ENCODE measurements around the gene THADA.

Gene THADA

DNA sequence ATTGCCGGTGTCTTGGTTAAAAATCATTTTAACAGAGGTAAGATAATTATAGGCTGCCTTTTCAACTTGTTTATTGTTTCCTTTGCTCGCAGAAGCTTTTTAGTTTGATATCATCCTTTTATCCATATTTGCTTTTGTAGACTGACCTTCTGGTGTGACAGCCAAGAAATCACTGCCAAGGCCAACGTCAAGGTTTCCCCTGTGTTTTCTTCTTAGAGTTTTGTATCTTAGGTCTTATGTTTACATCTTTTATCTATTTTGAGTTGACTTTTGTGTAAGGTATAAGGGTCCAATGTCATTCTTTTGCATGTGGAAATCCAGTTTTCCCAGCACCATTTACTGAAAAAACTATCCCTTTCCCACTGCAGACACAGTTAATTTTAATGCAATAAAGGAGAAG lies 240.4 kb downstream of the THADA start:
- DNase-seq (ENCODE audit: low read depth in 2 of 2): no peak

DNA sequence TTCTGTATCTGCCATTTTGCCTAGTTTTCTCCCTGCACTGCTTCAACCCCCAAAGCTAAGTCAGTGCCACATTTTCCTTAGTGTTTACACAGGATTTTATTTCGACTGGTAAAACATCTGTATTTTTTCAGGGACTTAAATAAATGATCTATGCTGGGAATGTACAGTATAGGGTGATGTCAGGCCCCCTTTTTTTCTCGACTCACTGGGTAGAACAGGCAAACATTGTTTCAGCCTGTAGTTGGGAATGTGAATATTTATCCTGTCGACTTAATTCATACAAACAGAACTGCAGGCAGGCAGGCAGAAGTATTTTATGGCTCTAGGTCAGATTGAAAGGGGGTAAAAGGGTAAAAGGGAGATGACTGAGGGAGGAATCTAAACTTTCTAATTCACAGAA lies 245.9 kb downstream of the THADA start:
- DNase-seq (ENCODE audit: low read depth in 2 of 2): no peak

DNA sequence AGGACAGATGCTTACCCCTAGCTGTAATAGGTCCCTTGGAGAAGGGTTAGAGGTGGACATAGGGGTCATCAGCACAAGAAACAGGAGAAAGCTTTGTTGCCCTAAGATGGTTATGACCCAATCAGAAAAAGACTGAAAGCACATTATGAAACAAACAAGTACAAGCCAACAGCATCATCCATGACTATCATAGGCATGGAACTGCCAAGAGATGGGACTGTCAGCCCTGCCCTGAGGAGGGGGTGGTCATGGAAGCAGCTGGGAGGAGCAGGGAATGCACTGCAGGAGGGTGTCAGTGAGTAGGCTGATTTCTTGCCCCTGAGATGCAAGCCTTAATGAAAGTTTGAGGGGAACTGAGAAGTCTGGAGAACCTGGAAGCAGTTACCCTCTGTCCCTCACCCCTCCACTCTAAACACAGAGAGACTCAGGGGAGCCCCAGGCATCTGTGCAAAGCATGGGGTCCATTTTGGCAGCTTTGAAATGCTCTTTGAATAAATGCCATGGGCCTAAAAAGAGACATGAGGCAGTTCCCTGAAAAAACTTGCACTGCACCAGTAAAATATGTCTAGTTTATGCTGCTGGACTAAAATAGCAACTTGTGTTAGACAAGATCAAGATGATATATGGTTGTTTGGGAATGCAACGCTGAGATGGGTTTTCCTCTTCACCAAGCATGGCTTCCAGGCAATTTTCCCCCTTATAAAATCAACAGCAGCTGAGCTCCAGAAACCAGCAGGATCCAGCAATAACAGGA lies 246.8 kb downstream of the THADA start:
- no peak for DNase-seq (ENCODE audit: low read depth in 2 of 2)

DNA sequence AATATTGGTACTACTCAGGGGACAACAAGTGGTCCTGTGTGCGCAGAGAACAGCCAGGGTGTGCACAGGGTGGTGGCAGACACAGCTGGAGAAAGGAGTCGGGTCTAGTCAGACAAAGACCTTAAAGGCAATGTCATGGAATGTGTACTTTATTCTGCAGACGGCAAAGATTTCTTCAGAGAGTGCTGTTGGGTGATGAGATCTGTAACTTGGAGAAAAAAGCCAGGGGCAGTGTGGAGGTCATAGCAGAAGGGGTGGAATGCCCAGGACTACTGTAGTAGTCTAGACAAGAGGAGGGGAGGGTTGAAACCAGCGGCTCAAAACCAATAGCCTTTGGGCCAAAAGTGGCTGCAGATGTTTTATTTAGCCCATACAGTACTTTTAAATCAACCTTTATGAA lies 248.1 kb downstream of the THADA start:
- no peak for DNase-seq (ENCODE audit: low read depth in 2 of 2)

DNA sequence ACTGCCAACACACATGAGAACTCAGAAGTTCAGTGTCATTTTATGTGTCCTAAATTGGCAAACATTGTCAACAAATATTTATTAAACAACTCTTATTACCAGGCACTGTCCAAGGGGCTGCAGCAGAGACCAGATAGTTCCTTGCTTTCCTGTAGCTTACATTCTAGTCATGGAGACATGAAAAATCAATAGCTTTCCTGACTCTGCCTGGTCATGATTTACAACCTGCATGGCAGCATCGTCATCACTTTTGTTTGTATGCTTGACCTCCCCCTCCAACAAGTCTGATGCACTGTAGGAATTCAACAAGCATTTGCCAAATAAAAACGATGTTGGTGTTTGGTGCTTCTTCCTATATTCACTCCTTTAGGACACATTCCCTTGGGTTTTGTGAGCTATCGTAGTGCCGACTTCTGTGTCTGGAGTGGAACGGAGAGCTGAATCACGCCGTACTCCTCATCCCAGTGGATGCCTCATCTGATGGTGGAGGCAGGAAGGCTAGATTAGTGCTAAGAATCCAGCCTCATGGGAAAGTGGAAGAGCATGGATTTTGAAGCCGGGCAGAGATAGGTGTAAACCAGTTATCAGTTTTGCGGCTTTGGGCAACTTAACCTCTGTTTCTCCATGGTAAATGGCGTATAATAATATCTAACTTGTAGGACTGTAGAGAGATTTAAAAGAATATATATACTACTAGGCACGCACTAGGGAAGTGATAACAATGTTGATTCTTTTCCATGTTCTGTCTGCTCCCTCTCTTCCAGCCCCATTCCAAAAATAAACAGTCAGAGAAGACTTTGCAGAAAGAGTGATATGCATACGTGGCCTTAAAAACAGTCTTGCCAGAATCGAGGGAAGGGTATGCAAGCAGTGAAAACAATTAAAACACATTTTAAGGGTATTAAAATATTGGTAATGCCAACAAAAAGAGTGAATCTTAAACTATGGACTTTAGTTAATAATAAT lies 249.0 kb downstream of the THADA start:
- DNase-seq (ENCODE audit: low read depth in 2 of 2): no peak

DNA sequence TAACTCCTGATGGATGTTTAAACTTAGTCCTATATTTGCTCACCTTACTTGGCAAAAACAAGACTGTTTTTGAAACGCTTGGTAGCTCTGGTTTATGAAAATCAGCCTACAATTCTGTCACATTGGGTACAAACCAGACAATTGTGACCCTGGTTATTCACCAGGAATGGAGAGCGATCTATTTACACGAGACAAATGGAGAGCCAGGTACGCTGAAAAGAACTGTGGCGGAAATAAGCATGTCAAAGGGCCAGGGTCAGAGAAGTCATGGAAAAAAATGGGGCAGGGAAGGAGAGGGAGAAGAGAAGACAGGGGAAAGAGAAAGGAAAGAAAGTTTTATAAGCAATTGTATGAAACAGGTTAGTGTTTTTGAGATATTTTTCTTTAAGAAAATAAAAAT lies 250.0 kb downstream of the THADA start:
- no peak for DNase-seq (ENCODE audit: low read depth in 2 of 2)

DNA sequence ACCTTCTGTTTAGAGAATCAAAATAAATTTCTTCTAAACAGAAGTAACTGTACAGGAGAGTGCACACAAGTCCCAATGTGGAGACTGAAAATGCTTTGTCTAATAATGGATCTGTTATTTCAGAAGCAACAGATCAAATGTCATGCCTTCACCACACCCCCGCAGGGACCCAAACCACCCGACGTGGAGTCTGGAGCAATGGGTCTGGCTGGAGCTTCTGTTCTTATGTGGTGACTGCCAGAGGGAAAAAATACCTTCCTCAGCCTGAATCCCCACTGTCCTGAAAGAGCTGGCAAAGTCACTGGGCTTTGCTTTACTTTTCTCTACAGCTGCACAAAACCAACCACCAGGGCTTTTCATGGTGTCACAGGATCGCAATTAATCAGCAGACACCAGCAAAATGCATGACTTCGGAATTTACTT lies 250.4 kb downstream of the THADA start:
- no peak for DNase-seq (ENCODE audit: low read depth in 2 of 2)

DNA sequence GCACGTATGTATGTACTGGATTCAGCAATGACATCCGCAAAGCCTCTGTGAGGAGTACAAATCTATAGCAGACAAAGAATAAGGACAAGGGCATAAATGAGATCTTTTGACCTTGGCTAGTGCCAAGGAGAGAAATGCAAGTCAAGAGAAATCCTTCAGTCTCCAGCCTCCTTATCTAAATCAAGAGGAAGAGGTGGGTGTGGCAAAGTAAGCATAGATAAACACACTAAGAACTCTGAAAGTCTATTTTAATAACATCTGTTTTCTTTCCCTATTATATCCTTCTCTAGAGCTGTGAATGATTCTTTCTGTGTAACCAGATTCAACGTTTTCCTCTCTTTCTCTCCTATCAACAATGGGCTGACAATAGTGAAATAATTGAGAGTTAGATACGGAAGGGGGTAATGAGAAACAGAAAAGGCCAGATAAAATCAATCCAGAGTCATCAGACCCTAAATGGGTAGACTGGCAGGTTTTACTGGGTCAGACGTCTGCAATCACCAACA lies 250.9 kb downstream of the THADA start:
- no peak for DNase-seq (ENCODE audit: low read depth in 2 of 2)

DNA sequence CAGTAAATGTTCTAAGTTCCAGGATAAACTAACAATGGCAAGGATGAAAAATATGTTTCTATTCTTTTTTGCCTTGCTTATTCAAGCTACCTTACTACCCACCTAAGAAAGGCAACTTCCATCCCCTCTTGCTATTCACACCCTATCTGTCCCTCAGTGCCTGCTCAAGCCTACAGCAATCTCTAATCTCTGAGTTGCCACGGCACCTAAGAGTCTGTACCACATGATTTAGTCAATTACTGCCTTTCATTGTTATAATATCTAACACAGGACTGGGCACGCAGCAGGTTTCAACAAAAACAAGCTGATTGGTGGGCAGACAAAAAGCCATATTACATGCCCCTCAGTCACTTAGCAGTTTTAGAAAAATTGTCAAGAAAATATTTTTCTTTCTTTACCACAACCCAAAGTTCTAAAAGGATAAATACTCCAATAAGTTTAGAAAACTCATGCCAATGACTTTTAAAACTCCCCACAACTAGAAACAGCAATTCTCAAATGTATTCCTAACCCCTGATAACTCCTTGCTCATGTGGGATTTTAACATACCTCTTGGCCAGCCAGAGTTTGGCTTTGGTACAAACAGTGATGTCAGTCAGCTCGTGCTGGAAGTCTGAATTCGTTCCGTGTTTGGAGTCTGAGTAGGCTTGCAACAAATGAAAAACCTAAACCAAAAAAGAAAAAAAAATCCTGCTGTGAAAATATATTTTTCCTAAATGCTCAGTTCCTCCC lies 252.1 kb downstream of the THADA start:
- no peak for DNase-seq (ENCODE audit: low read depth in 2 of 2)

DNA sequence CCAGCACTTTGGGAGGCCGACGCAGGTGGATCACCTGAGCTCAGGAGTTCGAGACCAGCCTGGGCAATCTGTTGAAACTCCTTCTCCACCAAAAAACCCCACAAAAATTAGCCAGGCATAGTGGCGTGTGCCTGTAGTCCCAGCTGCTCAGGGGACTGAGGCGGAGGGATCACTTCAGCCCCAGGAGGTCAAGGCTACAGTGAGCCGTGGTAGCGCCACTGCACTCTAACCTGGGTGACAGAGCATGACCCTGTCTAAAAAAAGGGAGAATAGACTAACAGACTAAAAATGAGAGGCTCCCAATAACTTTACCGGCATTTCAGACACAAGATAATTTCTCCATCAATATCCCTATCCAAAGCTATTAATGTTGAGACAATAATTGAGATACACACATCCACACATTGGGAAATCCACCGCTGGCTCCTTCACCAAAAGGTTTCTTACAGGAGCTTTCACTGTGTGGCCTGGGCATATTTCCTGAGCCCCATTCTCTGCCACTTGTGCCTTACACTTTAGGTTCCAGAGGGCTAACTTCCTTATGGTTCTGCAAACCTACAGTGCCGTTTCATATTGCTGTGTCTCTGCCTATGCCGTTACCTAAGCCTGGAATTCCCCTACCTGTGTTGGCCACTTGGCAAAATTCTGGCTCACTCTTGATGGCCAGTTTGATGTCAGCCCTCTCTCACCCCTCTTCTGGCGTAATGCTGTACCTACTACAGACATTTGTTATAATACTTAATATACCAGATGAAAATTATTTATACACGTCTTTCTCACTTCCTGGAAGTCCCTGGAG lies 253.7 kb downstream of the THADA start:
- DNase-seq (ENCODE audit: low read depth in 2 of 2): no peak

DNA sequence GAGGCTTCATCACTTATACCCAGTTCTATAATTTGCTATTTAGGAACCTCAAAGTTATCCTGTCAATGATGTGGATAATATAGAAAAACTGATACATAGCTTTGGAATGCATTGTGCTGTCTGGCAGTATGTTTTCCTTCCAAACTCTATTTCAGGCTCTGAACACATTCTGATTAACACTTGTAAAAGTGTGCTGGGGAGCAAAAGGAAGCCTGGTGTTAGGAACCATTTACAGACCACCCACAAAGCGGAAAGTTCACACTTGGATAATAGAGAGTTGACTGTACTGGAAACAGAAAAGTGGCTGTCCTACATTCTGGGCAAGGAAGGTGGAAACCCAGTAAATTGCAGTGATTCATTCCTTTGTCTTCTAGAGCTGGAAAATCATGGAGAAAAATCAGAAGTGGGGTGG lies 254.9 kb downstream of the THADA start:
- DNase-seq (ENCODE audit: low read depth in 2 of 2): no peak

DNA sequence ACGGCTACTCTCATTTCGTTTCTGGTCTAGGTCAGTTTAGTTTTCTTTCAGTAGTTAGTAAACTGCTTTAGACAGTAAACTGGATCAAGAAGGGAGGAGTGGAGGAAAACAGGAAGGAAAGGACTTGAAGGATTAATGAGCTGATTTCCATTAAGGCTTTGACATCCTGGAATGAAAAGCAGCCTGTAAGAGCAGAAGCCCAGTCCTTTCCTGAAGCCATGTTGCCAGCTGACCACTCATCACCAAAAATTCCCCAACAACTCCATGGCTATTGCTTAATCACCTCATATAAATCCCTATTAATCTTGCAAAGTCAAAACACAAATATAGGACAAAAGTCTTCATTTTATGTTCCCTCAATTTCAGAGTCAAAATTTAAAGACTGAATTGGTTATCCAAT lies 255.8 kb downstream of the THADA start:
- DNase-seq (ENCODE audit: low read depth in 2 of 2): no peak

DNA sequence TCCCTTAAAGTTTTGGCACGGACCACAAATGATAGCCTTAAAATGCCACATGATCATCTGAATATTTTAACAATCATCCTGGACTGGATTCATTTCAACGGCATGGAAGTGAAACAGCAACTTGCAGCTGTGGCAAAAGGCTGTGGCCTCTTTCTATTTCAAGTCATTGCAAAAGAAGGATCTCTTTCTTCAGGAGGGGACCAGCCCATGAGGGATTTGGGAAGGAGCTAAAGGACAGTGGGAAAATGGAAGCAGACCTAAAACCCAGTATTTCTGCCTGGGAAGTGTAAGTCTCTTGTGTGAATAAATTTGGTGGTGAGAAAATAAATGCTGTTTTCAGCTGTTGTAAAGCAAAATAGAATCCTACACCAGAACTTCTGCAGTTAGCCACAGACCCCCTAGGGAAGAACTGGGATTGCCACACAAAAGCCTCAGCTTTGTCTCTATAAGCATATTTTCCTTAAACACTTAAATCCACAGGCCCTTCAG lies 262.1 kb downstream of the THADA start:
- DNase-seq (ENCODE audit: low read depth in 2 of 2): no peak

DNA sequence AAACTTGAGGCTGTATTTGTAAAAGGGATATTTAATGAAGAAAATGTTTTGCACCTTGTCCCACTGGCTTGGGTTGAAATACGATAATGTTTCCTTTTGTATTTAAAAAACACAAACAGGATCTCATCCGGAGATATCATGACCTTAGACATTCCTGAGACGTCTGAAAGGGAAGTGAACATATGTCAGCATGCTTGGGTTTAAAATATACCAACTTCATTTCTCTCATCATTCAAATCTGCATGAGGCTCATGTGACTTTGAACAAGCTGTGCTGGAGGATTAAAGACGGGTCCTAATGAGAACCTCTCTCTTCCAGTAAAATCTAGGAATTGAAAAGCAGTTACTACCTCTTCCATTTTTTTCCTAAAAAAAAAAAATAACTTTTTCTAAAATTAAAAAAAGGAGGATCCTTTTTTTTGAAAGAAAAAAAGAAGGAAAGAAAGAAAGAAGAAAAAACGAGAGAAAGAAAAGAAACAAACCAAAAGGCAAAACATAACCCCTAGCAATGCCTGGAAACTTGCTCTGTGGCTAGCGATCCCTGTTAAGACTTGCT lies 262.7 kb downstream of the THADA start:
- DNase-seq (ENCODE audit: low read depth in 2 of 2): no peak

DNA sequence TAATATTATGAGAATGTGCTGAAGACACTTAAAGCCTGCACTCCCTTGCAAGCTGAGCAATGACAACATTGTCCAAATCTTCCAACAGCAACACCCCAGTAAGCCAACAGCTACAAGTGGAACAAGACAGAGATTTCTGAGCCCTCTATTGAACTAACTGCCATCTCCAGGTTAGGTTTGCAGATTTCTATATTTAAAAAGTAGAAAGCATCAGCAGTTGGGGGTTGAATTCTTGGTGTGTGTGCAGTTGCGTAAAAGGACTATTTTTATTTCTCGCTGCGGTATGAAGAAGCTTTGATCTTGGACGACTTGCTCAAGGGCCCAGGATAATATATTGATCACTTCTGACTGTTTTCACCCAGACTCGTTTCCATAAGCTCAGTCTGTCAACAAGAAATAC lies 263.2 kb downstream of the THADA start:
- no peak for DNase-seq (ENCODE audit: low read depth in 2 of 2)

DNA sequence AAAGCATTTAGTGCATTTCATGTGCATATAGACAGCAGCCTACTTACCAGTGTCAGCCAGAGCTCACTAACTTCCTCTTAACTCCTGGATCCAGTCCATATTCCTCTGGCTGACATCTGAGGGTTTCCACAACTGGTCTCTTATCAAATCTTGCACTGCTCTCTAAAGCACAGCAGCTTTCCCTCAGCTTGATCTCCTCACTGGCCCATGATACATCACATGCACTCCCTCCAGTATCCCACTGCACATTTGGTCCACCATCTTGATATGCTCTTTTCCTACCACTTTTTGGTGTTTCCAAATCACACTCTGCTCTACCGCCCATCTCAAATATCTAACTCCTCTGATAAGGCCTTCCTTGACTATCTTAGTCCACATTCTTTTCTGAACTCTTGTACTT lies 264.4 kb downstream of the THADA start:
- no peak for DNase-seq (ENCODE audit: low read depth in 2 of 2)

DNA sequence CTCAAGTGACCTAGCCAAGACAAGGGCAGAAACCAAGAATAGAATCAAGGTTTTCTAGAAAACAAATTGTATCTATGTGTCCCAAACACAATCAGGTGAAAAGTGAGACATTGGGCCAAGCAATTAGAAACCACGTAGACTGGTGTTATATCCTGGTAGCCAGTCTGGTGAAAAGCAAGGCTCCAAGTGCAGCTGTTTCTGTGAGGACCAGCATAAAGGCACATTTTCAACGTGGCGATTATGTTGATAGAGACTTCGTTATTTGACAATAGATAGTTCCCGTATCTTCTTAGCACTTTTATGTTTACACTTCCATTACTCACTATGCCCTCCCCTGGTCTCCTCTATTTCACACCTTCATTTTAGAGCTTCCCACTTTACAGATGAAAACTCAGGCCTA lies 266.2 kb downstream of the THADA start:
- DNase-seq (ENCODE audit: low read depth in 2 of 2): no peak

DNA sequence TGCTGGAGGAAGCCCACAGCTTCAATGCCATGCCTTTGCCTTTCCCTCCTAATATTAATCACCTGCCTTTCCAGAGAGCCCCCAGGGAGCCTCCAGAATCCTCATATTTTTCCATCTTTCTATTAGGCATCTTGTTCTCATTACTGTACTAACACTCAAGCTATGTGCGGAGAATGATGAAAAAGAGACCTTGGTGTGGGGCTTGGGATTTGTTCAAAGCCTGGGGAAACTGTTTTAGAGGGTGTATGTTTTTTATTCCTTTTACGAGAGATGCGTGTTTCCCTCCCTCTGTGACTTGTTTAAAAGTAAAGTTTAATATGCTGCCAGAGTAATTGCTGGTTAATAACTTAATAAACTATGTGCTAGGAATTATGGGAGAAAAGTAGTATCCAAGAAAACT lies 267.0 kb downstream of the THADA start:
- no peak for DNase-seq (ENCODE audit: low read depth in 2 of 2)

DNA sequence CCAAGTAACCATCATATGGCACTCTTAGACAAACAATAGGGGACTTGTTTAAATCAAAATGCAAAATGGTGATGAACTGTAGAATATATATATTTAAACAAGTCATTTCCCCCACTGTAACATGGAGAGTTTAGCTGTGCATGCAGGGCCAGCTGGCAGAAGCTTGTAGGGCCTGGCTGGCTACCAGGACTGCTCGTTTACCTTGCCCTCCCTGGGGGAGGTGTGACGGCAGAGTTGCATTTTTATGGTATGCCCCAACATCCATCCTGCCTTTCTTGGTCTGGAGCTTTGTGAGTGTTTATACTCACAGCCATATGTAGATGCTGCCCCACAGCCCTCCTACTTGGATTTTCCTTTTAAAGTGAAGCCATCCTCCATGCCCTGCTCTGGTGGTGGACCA lies 267.7 kb downstream of the THADA start:
- DNase-seq (ENCODE audit: low read depth in 2 of 2): no peak

DNA sequence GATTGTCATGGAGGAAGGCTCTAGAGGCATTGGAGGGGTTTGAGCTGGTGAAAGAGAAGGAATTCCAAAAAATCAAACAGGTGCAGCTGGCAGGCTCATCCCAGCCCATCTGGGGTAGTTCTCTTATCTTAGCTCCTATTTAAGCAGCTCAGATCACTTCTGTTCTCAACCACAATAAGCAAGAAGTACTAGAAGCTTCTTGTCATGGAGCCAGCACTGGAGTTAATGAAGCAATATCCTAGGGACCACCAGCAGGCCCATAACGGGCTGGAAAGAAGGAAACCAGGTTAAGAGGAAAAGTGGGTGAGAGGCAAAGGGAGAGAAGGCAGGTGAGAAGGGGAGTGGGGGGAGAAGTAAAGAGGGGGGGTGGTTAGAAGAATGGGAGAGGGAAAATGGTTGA lies 268.7 kb downstream of the THADA start:
- no peak for DNase-seq (ENCODE audit: low read depth in 2 of 2)

Data from stimulated activated CD4-positive, alpha-beta T cell treated with anti-CD3 and anti-CD28 coated beads, Interleukin-1b, Interleukin-23, amount 100 ng/mL, for 4 hours (primary cell).